ENCODE data around the gene PHAX.

- no peak for TF ChIP-seq POLR2AphosphoS5 (IDR thresholded peaks at IDR 0.05; ENCODE audit: low read depth, low read length)
- TF ChIP-seq ZBTB33 (IDR thresholded peaks at IDR 0.05; ENCODE audit: extremely low read depth, insufficient replicate concordance, low read length) = no peak
- no peak for TF ChIP-seq CTCF (IDR thresholded peaks at IDR 0.05 in 2 of 3, conservative IDR thresholded peaks at IDR 0.05 in 1 of 3; ENCODE audit: borderline replicate concordance in 1 of 3, insufficient read depth in 1 of 3, low read depth in 2 of 3, low read length in 2 of 3)
- TF ChIP-seq POLR2A (IDR thresholded peaks at IDR 0.05; ENCODE audit: borderline replicate concordance, extremely low read depth, insufficient read depth, insufficient read length) = no peak
Observed at GRCh38 chr5:126562823-126563222, 37.9 kb upstream of the PHAX start.
